Smooth muscle cell (in vitro differentiated cells): Measurements from ENCODE around the gene PCSK1. TPM values are rescaled to one million over a fixed set of nuclear protein-coding genes. Genes with fewer than 3 reads are reported as not detected.
A peak's percentile ranks its signal among the peaks of the same experiment; 100 is the strongest.

ENCODE experiments used
- DNase-seq: peaks from one replicate; lab custom pipeline; 2025; ENCODE audit not compliant: unreplicated experiment; lab: John Stamatoyannopoulos, UW
- H2AFZ ChIP-seq: fragments of 200-600 bp; sonication (generic); 2 replicates; pipeline ENCODE4 v1.6.0; 2016; ENCODE audit warnings: antibody characterized with exemption, low read depth, mild to moderate bottlenecking
- H3F3A ChIP-seq: fragments of 200-600 bp; sonication (generic); 2 replicates; pipeline ENCODE4 v1.6.0; 2017; ENCODE audit warnings: antibody characterized with exemption, low read depth
- H3K27ac ChIP-seq: fragments of 200-600 bp; sonication (generic); 2 replicates; pipeline ENCODE4 v1.5.1; 2016; ENCODE audit warnings: low read depth, mild to moderate bottlenecking
- H3K27me3 ChIP-seq: fragments of 200-600 bp; sonication (generic); 2 replicates; pipeline ENCODE4 v1.6.1; 2016; ENCODE audit warnings: low read depth, mild to moderate bottlenecking
- H3K36me3 ChIP-seq: fragments of 200-600 bp; sonication (generic); 2 replicates; pipeline ENCODE4 v1.5.1; 2016; ENCODE audit warnings: low read depth
- H3K4me1 ChIP-seq: fragments of 200-600 bp; sonication (generic); 2 replicates; pipeline ENCODE4 v1.5.1; 2016; ENCODE audit warnings: low read depth
- H3K4me2 ChIP-seq: fragments of 200-600 bp; sonication (generic); 2 replicates; pipeline ENCODE4 v1.6.0; 2016; ENCODE audit warnings: mild to moderate bottlenecking
- H3K4me3 ChIP-seq: fragments of 200-600 bp; sonication (generic); 2 replicates; pipeline ENCODE4 v1.5.1; 2016; ENCODE audit warnings: mild to moderate bottlenecking
- H3K79me2 ChIP-seq: fragments of 200-600 bp; sonication (generic); 2 replicates; pipeline ENCODE4 v1.6.0; 2016; ENCODE audit warnings: low read depth, mild to moderate bottlenecking
- H3K9ac ChIP-seq: fragments of 200-600 bp; sonication (generic); 2 replicates; pipeline ENCODE4 v1.6.0; 2016; ENCODE audit warnings: low read depth
- H3K9me3 ChIP-seq: fragments of 200-600 bp; sonication (generic); replicated peaks from 2 replicates; pipeline ENCODE4 v1.5.1; 2016; ENCODE audit warnings: low read depth
- H4K20me1 ChIP-seq: fragments of 200-600 bp; sonication (generic); 2 replicates; pipeline ENCODE4 v1.6.0; 2016; ENCODE audit warnings: low read depth
- CTCF ChIP-seq: fragments of 200-600 bp; sonication (generic); IDR thresholded peaks from 2 replicates; pipeline ENCODE4 v1.5.1; 2017; ENCODE audit warnings: borderline replicate concordance, mild to moderate bottlenecking, antibody characterized with exemption; ENCODE audit not compliant: insufficient read depth, poor library complexity, severe bottlenecking
- WGBS: methylation state at CpG from one replicate; pipeline ENCODE4 v1.1.7; 2016; ENCODE audit warnings: low lambda C conversion rate; 5-methylcytosine and 5-hydroxymethylcytosine counted together
- polyA plus RNA-seq: library from polyadenylated mRNA; unstranded; fragments of >200 nt; fragmentation: Nextera tagmentation; extraction: Ambion mirVana; gene quantifications from 2 replicates; pipeline ENCODE4 v1.2.1, GENCODE V29; 2016
- total RNA-seq: library from RNA; depleted of rRNA; stranded (reverse); fragments of >200 nt; gene quantifications from 2 replicates; pipeline ENCODE4 v1.2.3, GENCODE V29; 2014

PCSK1 gene
- total and polyA plus RNA-seq, 2 experiments from 2014 or later = 0.32 to 1.1 TPM

- H2AFZ ChIP-seq = no peak overlapping the region
- no peak overlapping the region for H3K27ac ChIP-seq
- H3K36me3 ChIP-seq = no peaks in the 10 kb centered on the region
- DNase-seq = no peak
- H3K79me2 ChIP-seq = no peaks in the 10 kb centered on the region
- no peak overlapping the region for H3K4me3 ChIP-seq
- H3K4me1 ChIP-seq = peaks cover 14% of the 10 kb centered on the region
- 4% methylated on average over 29 of the region's 29 CpGs for whole genome bisulfite sequencing
- H3F3A ChIP-seq = no peaks in the 10 kb centered on the region
- no peak for TF ChIP-seq CTCF
- peak overlapping the region; percentile 54 for H3K4me2 ChIP-seq
- no peaks in the 10 kb centered on the region for H4K20me1 ChIP-seq
- H3K27me3 ChIP-seq = peaks cover 53% of the 10 kb centered on the region
- H3K9me3 ChIP-seq = no peaks in the 10 kb centered on the region
- H3K9ac ChIP-seq = no peak overlapping the region
These were observed 1.5 kb downstream of the PCSK1 start for GRCh38 chr5:96431376-96432187.

GRCh38 chr5:96427824-96428223 lies 5.2 kb downstream of the PCSK1 start:
- Histone ChIP-seq H3F3A (no peaks in the 10 kb centered on the region), H3K9me3 (no peaks in the 10 kb centered on the region), H3K4me1 (peaks cover 12% of the 10 kb centered on the region), H3K27ac (no peak overlapping the region), H3K9ac (no peak overlapping the region), H3K79me2 (no peaks in the 10 kb centered on the region), H3K36me3 (no peaks in the 10 kb centered on the region), H4K20me1 (no peaks in the 10 kb centered on the region), H3K4me3 (no peak overlapping the region), H3K4me2 (no peak overlapping the region), H2AFZ (no peak overlapping the region), H3K27me3 (peaks cover 32% of the 10 kb centered on the region)
- WGBS = 56% methylated on average over 5 of the region's 5 CpGs
- no peak for DNase-seq
- TF ChIP-seq CTCF = no peak

GRCh38 chr5:96426831-96427230 lies 6.2 kb downstream of the PCSK1 start:
- DNase-seq = no peak

More at GRCh38 chr5:96426831-96427230, 6.2 kb downstream of the PCSK1 start:
- H3K27ac ChIP-seq = no peak overlapping the region
- H2AFZ ChIP-seq = no peak overlapping the region
- H3K4me2 ChIP-seq = no peak overlapping the region
- no peaks in the 10 kb centered on the region for H4K20me1 ChIP-seq
- H3K4me3 ChIP-seq = no peak overlapping the region
- H3K4me1 ChIP-seq = peaks cover 11% of the 10 kb centered on the region
- no peak for TF ChIP-seq CTCF
- H3K36me3 ChIP-seq = no peaks in the 10 kb centered on the region
- H3F3A ChIP-seq = no peaks in the 10 kb centered on the region
- peaks cover 22% of the 10 kb centered on the region for H3K27me3 ChIP-seq
- no peaks in the 10 kb centered on the region for H3K9me3 ChIP-seq
- no peaks in the 10 kb centered on the region for H3K79me2 ChIP-seq
- H3K9ac ChIP-seq = no peak overlapping the region
